Upper lobe of left lung (tissue), 4 donors: ENCODE measurements around the gene MAD1L1.

Source experiments
- CTCF ChIP-seq, 6 experiments: fragments of 450-650 bp in 4 of 6; fragments of 200-600 bp in 2 of 6; sonication (generic) in 2 of 6; IDR thresholded peaks; one replicate each; pipeline ENCODE4 v1.5.1; 2016 to 2019; ENCODE audit warnings: antibody characterized with exemption in 6 of 6
- EP300 ChIP-seq, 4 donors: sonication (generic); formaldehyde crosslinking; IDR thresholded peaks; one replicate each; pipeline ENCODE4 v1.5.1; 2017; ENCODE audit warnings: antibody characterized with exemption in 4 of 4, control low read depth in 2 of 4
- POLR2A ChIP-seq, 4 donors: fragments of 450-650 bp; IDR thresholded peaks; one replicate each; pipeline ENCODE4 v1.5.1; 2016 to 2017; ENCODE audit warnings: antibody characterized with exemption in 4 of 4, mild to moderate bottlenecking in 2 of 4
- POLR2AphosphoS5 ChIP-seq, 2 donors: sonication (generic); formaldehyde crosslinking; IDR thresholded peaks; one replicate each; pipeline ENCODE4 v1.5.1; 2017; ENCODE audit warnings: antibody characterized with exemption in 2 of 2

DNA sequence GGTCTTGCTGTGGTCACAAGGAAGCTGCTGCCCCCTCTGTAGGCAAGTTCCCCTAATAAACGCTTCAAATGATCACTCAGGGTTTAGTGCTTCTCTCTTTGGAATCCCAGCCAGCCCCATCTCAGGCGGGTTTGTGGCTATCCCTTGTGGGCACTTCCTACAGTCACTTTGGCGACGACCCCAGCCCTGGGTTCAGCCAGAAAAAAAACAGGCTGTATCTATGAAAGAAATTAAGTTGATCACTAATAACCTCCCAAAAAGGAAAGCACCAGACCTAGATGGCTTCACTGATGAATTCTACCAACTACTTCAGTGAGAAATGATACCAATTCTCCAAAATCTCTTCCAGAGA is 208.2 kb downstream of the MAD1L1 start:
- TF ChIP-seq CTCF (IDR thresholded peaks at IDR 0.05) (no peak), POLR2A (IDR thresholded peaks at IDR 0.05) (no peak), EP300 (IDR thresholded peaks at IDR 0.05) (no peak), POLR2AphosphoS5 (IDR thresholded peaks at IDR 0.05) (no peak)
